HG03432 (cell line): Measurements from ENCODE around the gene F11.
"Not testable (repeated sequence)": the region's sequence is repeated elsewhere in the genome, so short reads cannot be mapped to it uniquely, and the experiment has no call there.

Source experiments
- ATAC-seq: cut with Tn5 transposase; IDR thresholded peaks from one replicate; pipeline ENCODE4 v1.9.1; 2021; ENCODE audit warnings: mild to moderate bottlenecking, moderate library complexity; ENCODE audit not compliant: unreplicated experiment

The F11 gene

GRCh38 chr4:186298031-186298647 lies 32.1 kb downstream of the F11 start:
- ATAC-seq: no peak

- ATAC-seq: no peak
Observed at GRCh38 chr4:186299291-186299690, 33.3 kb downstream of the F11 start.

GRCh38 chr4:186300659-186301390 lies 34.8 kb downstream of the F11 start:
- ATAC-seq: no peak

GRCh38 chr4:186304216-186304615 lies 38.2 kb downstream of the F11 start:
- ATAC-seq: no peak

GRCh38 chr4:186304866-186305505 lies 39.0 kb downstream of the F11 start:
- ATAC-seq: no peak

GRCh38 chr4:186307497-186307896 lies 41.5 kb downstream of the F11 start:
- no peak for ATAC-seq

- no peak for ATAC-seq
Observed at GRCh38 chr4:186307916-186308315, 41.9 kb downstream of the F11 start.

GRCh38 chr4:186318481-186318880 lies 52.5 kb downstream of the F11 start:
- ATAC-seq: no peak

GRCh38 chr4:186324660-186325059 lies 58.7 kb downstream of the F11 start:
- not testable (repeated sequence) for ATAC-seq

- ATAC-seq: no peak
Observed at GRCh38 chr4:186326391-186326790, 60.4 kb downstream of the F11 start.

GRCh38 chr4:186329372-186329771 lies 63.4 kb downstream of the F11 start:
- ATAC-seq: no peak

- ATAC-seq: no peak
Observed at GRCh38 chr4:186330368-186330767, 64.4 kb downstream of the F11 start.

- no peak for ATAC-seq
Observed at GRCh38 chr4:186335793-186336192, 69.8 kb downstream of the F11 start.
